Ascending aorta (tissue), 2 donors: Measurements from ENCODE around the gene FASTKD2. TPM values are rescaled to one million over a fixed set of nuclear protein-coding genes. Genes with fewer than 3 reads are reported as not detected.

Source experiments
- DNase-seq, 2 donors: peaks; one replicate each; pipeline ENCODE4 v3.0.0-alpha.2; 2019; ENCODE audit warnings: low spot score in 2 of 2
- H3K27ac ChIP-seq, 2 donors: fragments of 200-600 bp; sonication (generic); one replicate each; pipeline ENCODE4 v1.5.1; 2016 to 2017; ENCODE audit warnings: mild to moderate bottlenecking in 1 of 2
- H3K27me3 ChIP-seq: fragments of 200-600 bp; sonication (generic); one replicate; pipeline ENCODE4 v1.5.1; 2017
- H3K36me3 ChIP-seq, 2 donors: fragments of 200-600 bp; sonication (generic); one replicate each; pipeline ENCODE4 v1.5.1; 2016
- H3K4me1 ChIP-seq, 2 donors: fragments of 200-600 bp; sonication (generic); one replicate each; pipeline ENCODE4 v1.5.1; 2016 to 2017; ENCODE audit warnings: mild to moderate bottlenecking in 1 of 2
- H3K4me3 ChIP-seq, 2 donors: fragments of 200-600 bp; sonication (generic); one replicate each; pipeline ENCODE4 v1.5.1; 2016 to 2017; ENCODE audit warnings: mild to moderate bottlenecking in 1 of 2
- H3K9me3 ChIP-seq, 2 donors: fragments of 200-600 bp; sonication (generic); one replicate each; pipeline ENCODE4 v1.5.1; 2016
- intact Hi-C: fragments of 100-400 bp; cut with DNase I; formaldehyde crosslinking; loops from one replicate; pipeline ENCODE4 v1.15.1; 2023
- total RNA-seq: library from RNA; depleted of rRNA; stranded (reverse); fragments of >200 nt; gene quantifications from one replicate; pipeline ENCODE4 v1.1.0, GENCODE V29; 2016
- TF ChIP-seq, protein P1 (sequence below), 3 experiments: fragments of 200-600 bp in 2 of 3; fragments of 450-650 bp in 1 of 3; sonication (generic) in 2 of 3; IDR thresholded peaks; one replicate each; pipeline ENCODE4 v1.5.1; 2016 to 2019; ENCODE audit warnings: antibody characterized with exemption in 3 of 3, mild to moderate bottlenecking in 1 of 3, moderate library complexity in 1 of 3

Gene FASTKD2
- total RNA-seq, 1 donor from 2014 or later, result 41.5 TPM

DNA sequence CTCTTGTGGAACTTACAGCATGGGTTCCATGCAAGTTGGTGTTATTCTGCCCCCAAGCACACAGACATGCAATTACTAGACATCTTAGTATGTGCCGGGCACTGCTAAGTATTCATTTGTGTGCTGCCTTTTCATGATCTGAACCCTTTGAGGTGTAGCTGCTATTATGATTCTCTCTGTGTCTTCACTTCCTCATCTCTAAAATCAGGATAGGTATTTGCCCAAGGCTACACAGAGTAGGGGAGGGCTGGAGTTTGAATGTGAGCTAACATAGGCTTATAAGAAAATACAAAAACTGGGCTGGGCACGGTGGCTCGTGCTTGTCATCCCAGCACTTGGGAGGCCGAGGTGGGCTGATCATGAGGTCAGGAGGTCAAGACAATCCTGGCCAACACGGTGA lies 27.2 kb downstream of the FASTKD2 start:
- intact Hi-C loops, result no loop called here
- no peak overlapping the region for H3K27ac ChIP-seq
- no peaks in the 10 kb centered on the region for H3K4me1 ChIP-seq
- peaks cover 25 to 72% of the 10 kb centered on the region in 2 donors for H3K36me3 ChIP-seq
- no peak overlapping the region for H3K4me3 ChIP-seq
- H3K27me3 ChIP-seq, result no peaks in the 10 kb centered on the region
- no peaks in the 10 kb centered on the region for H3K9me3 ChIP-seq
- TF ChIP-seq, protein P1, sequence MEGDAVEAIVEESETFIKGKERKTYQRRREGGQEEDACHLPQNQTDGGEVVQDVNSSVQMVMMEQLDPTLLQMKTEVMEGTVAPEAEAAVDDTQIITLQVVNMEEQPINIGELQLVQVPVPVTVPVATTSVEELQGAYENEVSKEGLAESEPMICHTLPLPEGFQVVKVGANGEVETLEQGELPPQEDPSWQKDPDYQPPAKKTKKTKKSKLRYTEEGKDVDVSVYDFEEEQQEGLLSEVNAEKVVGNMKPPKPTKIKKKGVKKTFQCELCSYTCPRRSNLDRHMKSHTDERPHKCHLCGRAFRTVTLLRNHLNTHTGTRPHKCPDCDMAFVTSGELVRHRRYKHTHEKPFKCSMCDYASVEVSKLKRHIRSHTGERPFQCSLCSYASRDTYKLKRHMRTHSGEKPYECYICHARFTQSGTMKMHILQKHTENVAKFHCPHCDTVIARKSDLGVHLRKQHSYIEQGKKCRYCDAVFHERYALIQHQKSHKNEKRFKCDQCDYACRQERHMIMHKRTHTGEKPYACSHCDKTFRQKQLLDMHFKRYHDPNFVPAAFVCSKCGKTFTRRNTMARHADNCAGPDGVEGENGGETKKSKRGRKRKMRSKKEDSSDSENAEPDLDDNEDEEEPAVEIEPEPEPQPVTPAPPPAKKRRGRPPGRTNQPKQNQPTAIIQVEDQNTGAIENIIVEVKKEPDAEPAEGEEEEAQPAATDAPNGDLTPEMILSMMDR (IDR thresholded peaks at IDR 0.05), result no peak
- DNase-seq, result no peak

DNA sequence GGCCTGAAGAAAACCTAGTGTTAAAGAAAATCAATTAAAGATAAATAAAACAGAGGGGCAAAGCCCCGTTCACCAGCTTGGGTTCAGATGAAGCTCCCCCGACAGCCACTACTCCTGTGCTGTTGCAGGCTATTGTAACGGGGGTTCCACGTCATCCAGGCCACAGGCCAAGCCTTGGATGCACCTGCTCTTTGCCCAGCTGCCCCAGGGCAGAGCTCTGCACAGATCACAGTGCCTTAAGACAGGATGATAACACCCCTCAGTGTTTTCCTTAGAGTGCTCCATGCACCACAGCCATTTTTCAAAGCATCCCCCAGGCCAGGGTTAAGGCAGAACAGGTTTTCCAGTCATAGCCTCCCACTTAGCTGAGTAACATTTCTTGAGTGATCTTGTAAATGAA lies 32.0 kb downstream of the FASTKD2 start:
- peaks cover 0 to 4% of the 10 kb centered on the region in 2 donors for H3K4me1 ChIP-seq
- intact Hi-C loops, result no loop called here
- no peak for DNase-seq
- no peaks in the 10 kb centered on the region for H3K27me3 ChIP-seq
- no peak overlapping the region for H3K4me3 ChIP-seq
- no peak overlapping the region for H3K27ac ChIP-seq
- H3K36me3 ChIP-seq, result peaks cover 0 to 25% of the 10 kb centered on the region in 2 donors
- H3K9me3 ChIP-seq, result no peaks in the 10 kb centered on the region
- TF ChIP-seq, protein P1 (IDR thresholded peaks at IDR 0.05), result no peak

DNA sequence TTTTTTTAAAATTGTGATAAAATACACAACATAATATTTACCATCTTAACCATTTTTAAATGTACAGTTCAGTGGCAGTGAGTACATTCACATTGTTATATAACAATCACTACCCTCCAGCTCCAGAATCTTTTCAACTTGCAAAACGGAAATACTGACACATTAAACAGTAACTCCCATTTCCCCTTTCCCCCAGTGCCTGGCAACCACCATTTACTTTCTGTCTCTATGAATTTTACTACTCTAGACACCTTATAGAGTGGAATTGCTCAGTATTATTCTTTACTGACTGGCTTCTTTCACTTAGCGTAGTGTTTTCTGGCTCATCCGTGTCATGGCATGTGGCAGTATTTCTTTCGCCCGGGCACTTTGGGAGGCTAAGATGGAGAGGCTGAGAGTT lies 32.6 kb downstream of the FASTKD2 start:
- peaks cover 0 to 4% of the 10 kb centered on the region in 2 donors for H3K4me1 ChIP-seq
- TF ChIP-seq, protein P1 (IDR thresholded peaks at IDR 0.05), result no peak
- H3K9me3 ChIP-seq, result no peaks in the 10 kb centered on the region
- intact Hi-C loops, result no loop called here
- H3K27me3 ChIP-seq, result no peaks in the 10 kb centered on the region
- no peak for DNase-seq
- H3K27ac ChIP-seq, result no peak overlapping the region
- H3K36me3 ChIP-seq, result peaks cover 0 to 21% of the 10 kb centered on the region in 2 donors
- H3K4me3 ChIP-seq, result no peak overlapping the region

GRCh38 chr2:206799083-206799482 lies 33.7 kb downstream of the FASTKD2 start:
- H3K27me3 ChIP-seq, result no peaks in the 10 kb centered on the region
- TF ChIP-seq, protein P1 (IDR thresholded peaks at IDR 0.05), result no peak
- peaks cover 0 to 13% of the 10 kb centered on the region in 2 donors for H3K36me3 ChIP-seq
- no peak for DNase-seq
- intact Hi-C loops, result no loop called here
- H3K4me3 ChIP-seq, result no peak overlapping the region
- no peaks in the 10 kb centered on the region for H3K9me3 ChIP-seq
- H3K27ac ChIP-seq, result no peak overlapping the region
- H3K4me1 ChIP-seq, result peaks cover 0 to 4% of the 10 kb centered on the region in 2 donors

DNA sequence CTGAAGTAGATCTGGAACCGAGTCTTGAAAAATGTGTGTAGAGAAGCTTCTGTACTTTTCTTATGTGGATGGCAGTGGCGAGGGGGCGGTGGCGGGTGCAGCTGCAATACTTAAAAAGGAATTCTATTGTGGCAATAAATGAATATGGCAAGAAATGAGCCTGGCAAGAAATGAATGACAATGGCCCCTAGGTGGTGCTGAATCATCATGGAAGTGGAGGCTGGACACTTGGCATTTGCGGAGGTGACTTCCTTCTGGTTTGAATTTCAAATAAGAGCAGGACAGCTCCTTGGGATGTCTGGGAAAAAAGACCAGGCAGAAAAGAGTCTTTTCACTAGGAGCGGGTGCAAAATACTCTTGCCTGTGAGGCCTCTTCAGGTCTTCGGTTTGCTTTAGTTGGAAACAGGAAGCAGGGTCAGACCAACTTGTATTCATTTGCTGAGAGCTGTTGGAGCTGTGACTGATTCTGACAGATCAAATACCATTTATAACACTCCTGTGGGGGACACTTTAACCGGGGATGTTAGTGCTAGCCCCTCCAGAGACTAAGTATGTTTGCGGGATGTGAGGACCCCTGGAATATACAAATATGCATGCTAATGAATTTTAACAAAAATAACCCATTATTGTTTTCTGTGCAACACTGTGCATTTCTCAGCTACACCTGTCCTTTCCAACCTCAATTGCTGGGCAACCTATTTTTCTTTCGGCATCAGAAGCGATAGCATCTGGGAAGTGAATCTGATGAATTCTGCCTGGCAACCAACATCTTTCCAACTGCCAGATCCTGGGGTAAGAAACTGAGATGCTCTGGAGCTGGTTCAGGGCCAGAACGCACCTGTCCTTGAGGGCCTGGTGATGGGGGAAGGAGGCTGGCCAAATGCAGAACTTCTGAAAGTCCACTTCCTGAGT lies 35.4 kb downstream of the FASTKD2 start:
- DNase-seq, result peak in 1 of 2 donors; percentile 79
- H3K9me3 ChIP-seq, result no peaks in the 10 kb centered on the region
- intact Hi-C loops, result loop anchor here (1.0 to 5.0 kb wide), 2 partner anchors 182 to 673 kb away; no protein-coding TSS in a partner anchor

More for the DNA sequence above, 35.4 kb downstream of the FASTKD2 start:
- peaks cover 0 to 4% of the 10 kb centered on the region in 2 donors for H3K4me1 ChIP-seq
- TF ChIP-seq, protein P1 (IDR thresholded peaks at IDR 0.05), result peak; percentile 51 to 67 (median 60)
- peaks cover 0 to 1% of the 10 kb centered on the region in 2 donors for H3K36me3 ChIP-seq
- no peak overlapping the region for H3K4me3 ChIP-seq
- no peaks in the 10 kb centered on the region for H3K27me3 ChIP-seq
- H3K27ac ChIP-seq, result no peak overlapping the region
